Liver (tissue), 2 donors: ENCODE data around the gene XK.
"Not testable (repeated sequence)": the region's sequence is repeated elsewhere in the genome, so short reads cannot be mapped to it uniquely, and the experiment has no call there.

Experiments
- TF ChIP-seq, protein P1 (sequence below): IDR thresholded peaks from 2 replicates; pipeline ENCODE4 v1.6.1; 2016; ENCODE audit warnings: antibody characterized with exemption, mild to moderate bottlenecking
- TF ChIP-seq, protein P2 (sequence below): fragments of 150-350 bp; IDR thresholded peaks from 2 replicates; pipeline ENCODE4 v1.5.1; 2017; ENCODE audit warnings: improper control_type of control experiment, low read depth, low read length; ENCODE audit not compliant: missing input control
- donor health status: healthy.

GRCh38 chrX:37650879-37651278, 34.7 kb upstream of the XK start:
- TF ChIP-seq, protein P1, sequence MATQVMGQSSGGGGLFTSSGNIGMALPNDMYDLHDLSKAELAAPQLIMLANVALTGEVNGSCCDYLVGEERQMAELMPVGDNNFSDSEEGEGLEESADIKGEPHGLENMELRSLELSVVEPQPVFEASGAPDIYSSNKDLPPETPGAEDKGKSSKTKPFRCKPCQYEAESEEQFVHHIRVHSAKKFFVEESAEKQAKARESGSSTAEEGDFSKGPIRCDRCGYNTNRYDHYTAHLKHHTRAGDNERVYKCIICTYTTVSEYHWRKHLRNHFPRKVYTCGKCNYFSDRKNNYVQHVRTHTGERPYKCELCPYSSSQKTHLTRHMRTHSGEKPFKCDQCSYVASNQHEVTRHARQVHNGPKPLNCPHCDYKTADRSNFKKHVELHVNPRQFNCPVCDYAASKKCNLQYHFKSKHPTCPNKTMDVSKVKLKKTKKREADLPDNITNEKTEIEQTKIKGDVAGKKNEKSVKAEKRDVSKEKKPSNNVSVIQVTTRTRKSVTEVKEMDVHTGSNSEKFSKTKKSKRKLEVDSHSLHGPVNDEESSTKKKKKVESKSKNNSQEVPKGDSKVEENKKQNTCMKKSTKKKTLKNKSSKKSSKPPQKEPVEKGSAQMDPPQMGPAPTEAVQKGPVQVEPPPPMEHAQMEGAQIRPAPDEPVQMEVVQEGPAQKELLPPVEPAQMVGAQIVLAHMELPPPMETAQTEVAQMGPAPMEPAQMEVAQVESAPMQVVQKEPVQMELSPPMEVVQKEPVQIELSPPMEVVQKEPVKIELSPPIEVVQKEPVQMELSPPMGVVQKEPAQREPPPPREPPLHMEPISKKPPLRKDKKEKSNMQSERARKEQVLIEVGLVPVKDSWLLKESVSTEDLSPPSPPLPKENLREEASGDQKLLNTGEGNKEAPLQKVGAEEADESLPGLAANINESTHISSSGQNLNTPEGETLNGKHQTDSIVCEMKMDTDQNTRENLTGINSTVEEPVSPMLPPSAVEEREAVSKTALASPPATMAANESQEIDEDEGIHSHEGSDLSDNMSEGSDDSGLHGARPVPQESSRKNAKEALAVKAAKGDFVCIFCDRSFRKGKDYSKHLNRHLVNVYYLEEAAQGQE = not testable (repeated sequence)
- TF ChIP-seq, protein P2, sequence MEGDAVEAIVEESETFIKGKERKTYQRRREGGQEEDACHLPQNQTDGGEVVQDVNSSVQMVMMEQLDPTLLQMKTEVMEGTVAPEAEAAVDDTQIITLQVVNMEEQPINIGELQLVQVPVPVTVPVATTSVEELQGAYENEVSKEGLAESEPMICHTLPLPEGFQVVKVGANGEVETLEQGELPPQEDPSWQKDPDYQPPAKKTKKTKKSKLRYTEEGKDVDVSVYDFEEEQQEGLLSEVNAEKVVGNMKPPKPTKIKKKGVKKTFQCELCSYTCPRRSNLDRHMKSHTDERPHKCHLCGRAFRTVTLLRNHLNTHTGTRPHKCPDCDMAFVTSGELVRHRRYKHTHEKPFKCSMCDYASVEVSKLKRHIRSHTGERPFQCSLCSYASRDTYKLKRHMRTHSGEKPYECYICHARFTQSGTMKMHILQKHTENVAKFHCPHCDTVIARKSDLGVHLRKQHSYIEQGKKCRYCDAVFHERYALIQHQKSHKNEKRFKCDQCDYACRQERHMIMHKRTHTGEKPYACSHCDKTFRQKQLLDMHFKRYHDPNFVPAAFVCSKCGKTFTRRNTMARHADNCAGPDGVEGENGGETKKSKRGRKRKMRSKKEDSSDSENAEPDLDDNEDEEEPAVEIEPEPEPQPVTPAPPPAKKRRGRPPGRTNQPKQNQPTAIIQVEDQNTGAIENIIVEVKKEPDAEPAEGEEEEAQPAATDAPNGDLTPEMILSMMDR = not testable (repeated sequence)
